DMS 273 (cell line): ENCODE data around the gene CRLF1.

Source experiments
- DNase-seq: peaks from one replicate; lab custom pipeline; 2025; ENCODE audit not compliant: unreplicated experiment; lab: John Stamatoyannopoulos, UW

The CRLF1 gene

GRCh38 chr19:18636969-18637629, 30.5 kb upstream of the CRLF1 start, which contains the start of gene KLHL26:
KLHL26 (plus strand) TSS chr19:18637028; CDS start chr19:18637055, 27 bp downstream.
- DNase-seq = no peak

- DNase-seq = peak; percentile 94
These were observed 29.8 kb upstream of the CRLF1 start for GRCh38 chr19:18636183-18636968.

GRCh38 chr19:18635831-18636182, 29.2 kb upstream of the CRLF1 start:
- no peak for DNase-seq

GRCh38 chr19:18634612-18635297, 28.2 kb upstream of the CRLF1 start:
- DNase-seq = peak; percentile 50

- peak; percentile 93 for DNase-seq
These were observed 26.7 kb upstream of the CRLF1 start for GRCh38 chr19:18633321-18633720.

GRCh38 chr19:18629166-18630088, 22.8 kb upstream of the CRLF1 start:
- DNase-seq = peak; percentile 46

GRCh38 chr19:18626906-18627305, 20.3 kb upstream of the CRLF1 start:
- peak; percentile 44 for DNase-seq

GRCh38 chr19:18620902-18621301, 14.3 kb upstream of the CRLF1 start:
- no peak for DNase-seq

GRCh38 chr19:18620311-18620710, 13.7 kb upstream of the CRLF1 start:
- DNase-seq = no peak

- no peak for DNase-seq
These were observed 11.6 kb upstream of the CRLF1 start for GRCh38 chr19:18618236-18618635.

GRCh38 chr19:18617562-18617961, 11.0 kb upstream of the CRLF1 start:
- no peak for DNase-seq

GRCh38 chr19:18616023-18616422, 9.4 kb upstream of the CRLF1 start:
- no peak for DNase-seq

- DNase-seq = peak; percentile 57
These were observed 7.1 kb upstream of the CRLF1 start for GRCh38 chr19:18613589-18614234.

- DNase-seq = peak; percentile 49
These were observed 6.4 kb upstream of the CRLF1 start, which contains the start of gene TMEM59L for GRCh38 chr19:18612772-18613588. TMEM59L (plus strand) TSS chr19:18612870; CDS start chr19:18612959, 89 bp downstream.

GRCh38 chr19:18612051-18612771, 5.6 kb upstream of the CRLF1 start:
- DNase-seq = peak; percentile 49

GRCh38 chr19:18611327-18612050, 4.9 kb upstream of the CRLF1 start:
- peak; percentile 62 for DNase-seq

GRCh38 chr19:18610556-18611326, 4.1 kb upstream of the CRLF1 start:
- DNase-seq = no peak
